ENCODE measurements around the gene PDCD1.
A peak's percentile ranks its signal among the peaks of the same experiment; 100 is the strongest.
"Not testable (repeated sequence)": the region's sequence is repeated elsewhere in the genome, so short reads cannot be mapped to it uniquely, and the experiment has no call there.

Gene PDCD1

GRCh38 chr2:241876528-241877196, 18.0 kb upstream of the PDCD1 start:
- DNase-seq = no peak

GRCh38 chr2:241875754-241876527, 17.2 kb upstream of the PDCD1 start:
- not testable (repeated sequence) for DNase-seq

DNA sequence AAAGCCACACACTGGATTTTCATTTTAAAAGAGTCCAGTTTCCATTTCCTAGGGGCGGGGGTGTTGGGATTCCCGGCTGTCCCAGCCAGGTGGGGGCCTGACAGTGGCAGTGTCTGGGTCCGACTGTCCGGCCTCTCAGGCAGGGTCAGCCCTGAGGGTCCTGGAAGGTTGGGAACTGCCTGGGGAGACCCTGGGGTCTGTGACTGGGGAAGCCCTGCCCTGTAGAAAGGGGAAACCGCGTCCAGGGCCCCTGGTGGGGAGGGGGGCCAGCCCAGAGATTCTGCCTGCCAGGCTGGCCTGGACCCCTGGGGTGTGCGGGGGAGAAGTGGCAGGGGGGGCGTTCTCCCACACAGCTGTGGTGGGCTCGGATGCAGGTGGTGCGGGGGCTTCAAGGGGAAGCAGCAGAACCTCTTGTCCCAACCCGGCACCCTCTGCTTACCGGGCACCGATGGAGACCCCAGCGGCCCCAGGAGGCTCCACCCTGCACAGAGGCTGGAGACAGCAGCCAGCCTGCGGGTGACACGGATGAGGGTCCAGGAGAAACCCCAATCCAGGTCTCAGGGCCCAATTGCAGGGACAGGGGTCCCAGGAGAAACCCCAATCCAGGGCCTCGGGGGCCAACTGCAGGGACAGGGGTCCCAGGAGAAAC, 15.7 kb upstream of the PDCD1 start:
- DNase-seq = no peak

- DNase-seq = no peak
These were observed 15.1 kb upstream of the PDCD1 start for GRCh38 chr2:241873803-241874110.

GRCh38 chr2:241873081-241873802, 14.5 kb upstream of the PDCD1 start:
- no peak for DNase-seq

DNA sequence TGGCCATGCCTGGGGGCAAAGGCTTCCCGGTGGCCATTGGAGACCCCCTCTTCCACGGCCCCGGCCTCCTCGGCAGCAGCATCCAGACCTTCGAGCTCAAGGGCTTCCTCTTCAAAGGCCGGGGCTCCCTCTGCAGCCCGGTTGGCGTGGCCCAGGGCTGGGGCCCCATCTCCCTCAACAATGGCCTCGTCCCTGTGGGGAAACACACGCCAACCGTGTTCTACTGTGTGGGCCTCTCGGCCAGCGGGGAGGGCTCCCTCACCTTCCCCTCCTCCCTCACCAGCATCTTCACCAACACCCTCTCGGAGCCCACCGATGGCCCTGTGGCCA, 13.6 kb upstream of the PDCD1 start:
- no peak for DNase-seq

DNA sequence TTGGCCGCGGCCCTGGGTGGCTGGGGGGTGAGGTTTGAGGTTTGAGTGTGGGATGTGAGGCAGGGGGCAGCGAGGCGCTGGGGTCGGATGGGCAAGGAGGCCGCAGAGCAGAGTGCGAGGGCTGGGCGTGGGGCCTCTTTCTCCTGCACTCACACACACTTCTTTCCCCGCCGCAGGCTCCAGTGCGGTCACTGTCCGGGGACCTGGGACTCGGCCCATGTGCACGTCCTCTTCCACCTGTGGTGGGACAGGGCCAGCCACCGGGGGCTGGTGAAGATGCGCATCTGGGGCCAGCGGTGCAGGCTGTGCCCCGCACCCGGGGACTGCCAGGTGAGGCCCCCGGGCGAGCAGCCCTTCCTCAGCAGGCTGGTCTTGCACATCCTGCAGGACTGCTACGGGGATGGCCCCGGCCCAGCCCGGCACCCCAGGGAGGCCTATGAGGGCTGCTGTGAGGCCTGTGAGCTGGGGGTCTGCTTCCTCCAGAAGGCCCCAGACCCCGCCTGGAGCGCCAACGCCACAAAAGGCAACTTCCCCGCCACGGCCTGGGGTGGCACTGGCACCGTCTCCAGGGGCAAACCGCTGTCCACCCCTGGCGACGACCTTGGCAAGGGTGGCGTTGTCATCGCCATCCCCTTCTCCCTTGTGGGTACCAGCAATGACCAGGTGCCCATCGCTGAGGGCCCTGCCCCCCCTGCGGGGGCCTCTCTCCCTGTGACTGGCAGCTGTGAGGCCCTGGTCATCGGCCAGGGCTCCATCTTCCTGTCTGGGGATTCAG, 13.0 kb upstream of the PDCD1 start:
- DNase-seq = no peak

- DNase-seq = peak; percentile 33
These were observed 12.2 kb upstream of the PDCD1 start for GRCh38 chr2:241870611-241871537.

GRCh38 chr2:241870081-241870541, 11.4 kb upstream of the PDCD1 start:
- DNase-seq = peak; percentile 33

GRCh38 chr2:241869087-241869961, 10.6 kb upstream of the PDCD1 start, which contains the start of gene RTP5:
Gene RTP5, plus strand, starts transcription at chr2:241869729. Its CDS starts 28 bp downstream, at chr2:241869757.
- DNase-seq = peak; percentile 27

GRCh38 chr2:241868661-241869081, 10.0 kb upstream of the PDCD1 start:
- peak; percentile 59 for DNase-seq

DNA sequence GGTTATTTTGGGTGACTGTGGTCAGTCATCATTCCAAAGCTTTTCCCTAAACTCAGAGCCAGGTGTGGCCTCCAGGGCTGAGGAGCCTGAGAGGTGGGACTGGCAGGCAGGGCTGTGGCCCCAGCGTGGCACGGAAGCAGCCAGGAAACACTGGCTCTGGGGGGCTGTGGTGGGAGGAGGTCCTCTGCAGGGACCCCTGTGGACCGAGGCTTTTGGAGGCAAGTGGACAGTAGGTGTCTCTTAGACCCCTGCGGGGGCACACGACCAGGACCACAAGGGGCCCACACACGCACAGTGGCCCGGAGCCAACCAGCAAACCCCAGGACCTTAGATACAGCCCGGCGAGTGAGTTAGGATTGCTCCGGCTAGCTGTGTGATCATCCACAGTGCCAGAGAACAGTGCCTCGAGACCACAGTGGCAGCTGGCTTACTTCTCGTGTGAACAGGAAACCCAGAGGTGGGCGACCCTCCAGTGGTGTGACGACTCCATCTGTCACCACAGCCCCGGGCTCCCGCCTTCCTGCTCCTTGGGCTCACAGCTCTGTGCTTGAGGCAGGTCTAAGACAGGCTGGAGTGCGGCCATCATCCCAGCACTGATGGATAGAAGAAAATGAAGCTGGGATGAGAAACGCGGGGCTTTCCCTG, 9.2 kb upstream of the PDCD1 start:
- DNase-seq = peak; percentile 81

GRCh38 chr2:241866790-241867645, 8.3 kb upstream of the PDCD1 start:
- DNase-seq = no peak

- no peak for DNase-seq
These were observed 7.5 kb upstream of the PDCD1 start for GRCh38 chr2:241865957-241866789.

DNA sequence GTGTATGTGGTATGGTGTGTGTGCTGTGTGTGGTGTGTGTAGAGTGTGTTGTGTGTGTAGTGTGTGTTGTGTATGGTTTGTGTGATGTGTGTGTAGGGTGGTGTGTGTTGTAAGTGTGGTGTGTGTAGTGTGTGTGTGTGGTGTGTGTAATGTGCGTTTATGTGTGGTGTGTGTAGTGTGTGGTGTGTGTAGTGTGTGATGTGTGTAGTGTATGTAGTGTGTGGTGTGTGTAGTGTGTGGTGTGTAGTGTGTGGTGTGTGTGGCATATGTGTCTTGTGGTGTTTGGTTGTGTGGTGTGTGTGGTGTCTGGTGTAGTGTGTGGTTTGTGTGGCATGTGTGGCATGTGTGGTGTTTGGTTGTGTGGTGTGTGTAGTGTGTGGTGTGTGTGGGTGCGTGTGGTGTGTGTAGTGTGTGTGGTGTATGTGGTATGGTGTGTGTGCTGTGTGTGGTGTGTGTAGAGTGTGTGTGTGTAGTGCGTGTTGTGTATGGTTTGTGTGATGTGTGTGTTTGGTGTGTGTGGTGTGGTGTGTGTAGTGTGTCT, 6.8 kb upstream of the PDCD1 start:
- DNase-seq = no peak

GRCh38 chr2:241864850-241865213, 6.1 kb upstream of the PDCD1 start:
- no peak for DNase-seq

DNA sequence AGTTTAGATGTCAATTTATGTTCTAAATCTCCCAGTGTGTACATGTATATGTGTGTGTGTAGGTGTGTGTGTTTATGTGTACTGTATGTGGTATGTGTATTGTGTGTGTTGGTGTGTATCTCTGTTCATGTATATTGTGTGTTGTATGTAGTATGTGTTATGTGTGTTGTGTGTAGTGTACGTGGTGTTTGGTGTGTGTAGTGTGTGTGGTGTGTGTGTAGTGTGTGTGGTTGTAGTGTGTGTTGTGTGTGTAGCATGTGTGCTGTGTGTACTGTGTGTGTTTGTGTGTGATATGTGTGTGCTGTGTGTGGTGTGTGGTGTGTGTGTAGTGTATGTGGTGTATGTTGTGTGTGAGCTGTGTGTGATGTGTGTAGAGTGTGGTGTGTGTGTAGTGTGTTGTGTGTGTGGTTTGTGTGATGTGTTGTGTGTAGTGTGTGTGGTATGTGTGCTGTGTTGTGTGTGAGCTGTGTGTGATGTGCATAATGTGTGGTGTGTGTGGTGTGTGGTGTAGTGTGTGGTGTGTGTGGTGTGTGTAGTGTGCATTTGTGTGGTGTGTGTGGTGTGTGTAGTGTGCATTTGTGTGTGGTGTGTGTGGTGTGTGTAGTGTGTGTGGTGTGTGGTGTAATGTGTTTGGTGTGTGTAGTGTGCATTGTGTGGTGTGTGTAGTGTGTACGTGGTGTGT, 5.6 kb upstream of the PDCD1 start:
- DNase-seq = no peak
